Activated CD4-positive, alpha-beta T cell treated with anti-CD3 and anti-CD28 coated beads, Interleukin-2, amount 50 U/mL, for 1 hour (primary cell): ENCODE results near the gene CYP39A1.

ENCODE experiments used
- DNase-seq: peaks from one replicate; pipeline ENCODE4 v3.0.0-alpha.2; 2020

The CYP39A1 gene

GRCh38 chr6:46509981-46510510, 142.6 kb downstream of the CYP39A1 start:
- no peak for DNase-seq

GRCh38 chr6:46509063-46509462, 143.6 kb downstream of the CYP39A1 start:
- DNase-seq = no peak

- DNase-seq = no peak
These were observed 145.2 kb downstream of the CYP39A1 start for GRCh38 chr6:46507426-46507825.

- DNase-seq = no peak
These were observed 146.7 kb downstream of the CYP39A1 start for GRCh38 chr6:46505693-46506512.

DNA sequence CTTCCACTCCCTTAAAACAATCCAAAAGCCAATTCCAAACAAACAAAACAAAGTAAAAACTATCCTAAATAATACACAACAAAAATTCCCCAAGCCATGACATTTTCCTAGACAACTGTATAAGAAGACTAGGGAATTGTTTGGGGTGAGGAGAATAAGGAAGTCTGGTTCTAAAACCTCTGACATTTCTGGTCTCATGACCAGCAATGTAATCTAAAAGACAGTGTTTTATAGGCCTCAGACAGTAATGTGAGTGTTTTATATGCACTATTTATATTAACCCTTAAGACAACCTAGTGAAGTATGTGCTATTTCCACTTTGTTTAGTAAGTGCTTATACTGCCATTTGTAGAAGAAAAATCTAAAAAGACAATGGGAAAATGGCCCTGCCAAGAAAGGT, 148.4 kb downstream of the CYP39A1 start:
- DNase-seq = no peak

- DNase-seq = no peak
These were observed 150.0 kb downstream of the CYP39A1 start for GRCh38 chr6:46502486-46503119.

DNA sequence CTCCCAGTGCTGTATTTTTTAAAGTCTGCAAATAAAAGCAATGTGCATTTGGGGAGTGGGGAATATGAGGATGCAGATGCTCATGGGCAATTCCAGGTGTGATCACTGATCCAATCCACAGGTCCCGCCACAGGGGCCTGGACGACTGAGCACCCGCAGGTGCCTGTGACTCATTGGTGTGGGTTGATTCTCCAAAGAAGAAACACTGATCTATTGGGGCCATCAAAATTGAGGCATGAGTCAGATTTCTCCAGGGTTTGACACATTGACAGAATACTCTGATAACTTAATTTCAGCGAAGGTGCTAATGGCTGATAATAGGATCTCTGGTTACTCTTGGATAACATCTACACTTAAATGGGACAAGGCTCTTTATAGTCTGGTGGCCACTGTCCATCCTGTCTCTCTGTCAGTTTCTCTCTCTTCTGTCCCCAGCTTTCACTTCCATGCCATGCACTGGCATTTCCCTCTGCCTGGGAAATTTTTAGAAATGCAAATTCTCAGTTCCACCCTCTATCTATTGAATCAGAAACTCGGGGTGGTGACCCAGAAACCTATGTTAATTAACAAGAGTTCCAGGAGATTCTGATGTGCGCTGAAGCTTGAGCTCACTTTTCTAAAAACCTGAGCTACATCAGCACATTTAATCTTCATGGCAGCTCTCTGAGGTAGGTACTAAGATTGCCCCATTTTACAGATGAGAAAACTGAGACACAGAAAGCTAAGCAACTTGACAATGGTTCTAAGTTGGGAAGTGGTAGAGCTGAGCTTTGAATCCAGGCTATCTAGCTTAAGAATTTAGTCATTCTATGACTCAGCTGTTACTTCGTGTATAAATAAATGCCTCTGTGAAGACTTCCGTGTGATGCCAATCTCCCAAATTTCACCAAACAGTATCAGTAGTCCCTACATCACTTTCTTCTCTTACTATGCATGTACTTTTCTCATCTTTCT, 151.2 kb downstream of the CYP39A1 start:
- no peak for DNase-seq

DNA sequence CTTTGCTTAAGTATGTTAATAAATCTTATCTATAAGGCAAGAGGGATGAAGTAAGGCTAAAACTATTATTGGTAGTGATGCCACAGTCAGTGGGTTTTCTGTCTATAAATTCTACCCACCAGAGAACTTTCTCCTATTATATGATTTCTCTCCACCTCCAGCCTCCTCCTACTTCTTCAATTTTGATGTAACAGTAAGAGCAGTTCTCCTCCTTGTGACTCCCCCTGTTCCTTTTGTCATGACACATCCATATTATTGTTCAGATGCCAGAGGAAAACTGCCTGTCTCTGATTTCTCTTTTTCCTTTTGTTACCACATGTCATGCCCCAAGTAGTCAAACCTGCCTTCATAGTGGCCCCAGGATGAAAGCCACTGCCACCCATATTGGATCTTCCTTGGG, 152.2 kb downstream of the CYP39A1 start:
- no peak for DNase-seq
